ENCODE data around the gene PRR35. TPM values are rescaled to one million over a fixed set of nuclear protein-coding genes. Genes with fewer than 3 reads are reported as not detected.

Gene PRR35
- polyA plus RNA-seq, 3 donors: not detected

GRCh38 chr16:576197-576822, 16.1 kb downstream of the PRR35 start:
- Mint-ChIP-seq H3K27me3 (ENCODE audit: low read depth in 3 of 3) (peaks cover 0 to 4% (median 2%) of the 10 kb centered on the region in 3 donors), H3K27ac (peak overlapping the region in 1 of 7 donors; percentile 57), H3K4me3 (no peak overlapping the region), H3K36me3 (peaks cover 4 to 8% of the 10 kb centered on the region in 2 donors), H3K4me1 (peaks cover 7% of the 10 kb centered on the region), H3K9me3 (no peaks in the 10 kb centered on the region)
- 83% methylated on average over 12 of the region's 21 CpGs for WGBS (ENCODE audit: insufficient coverage)
- Histone ChIP-seq H3K4me3 (replicated peaks in 1 of 3; ENCODE audit: low read depth in 2 of 3, low read length in 3 of 3) (no peak overlapping the region), H3K27ac (ENCODE audit: low read depth in 1 of 2, low read length in 2 of 2) (no peak overlapping the region), H3K27me3 (ENCODE audit: control insufficient read depth in 2 of 2, insufficient read depth in 2 of 2, low read length in 2 of 2) (no peaks in the 10 kb centered on the region), H3K36me3 (replicated peaks in 1 of 2; ENCODE audit: control insufficient read depth in 1 of 2, insufficient read depth in 2 of 2, low read length in 2 of 2) (peaks cover 11 to 13% of the 10 kb centered on the region in 2 donors), H4K20me1 (ENCODE audit: insufficient read depth, low read length) (no peaks in the 10 kb centered on the region), H2AFZ (ENCODE audit: insufficient read depth, low read depth, low read length, poor library complexity, severe bottlenecking) (no peak overlapping the region), H3K9ac (ENCODE audit: insufficient read depth, low read length, poor library complexity, severe bottlenecking) (no peak overlapping the region), H3K4me1 (ENCODE audit: control insufficient read depth in 1 of 2, insufficient read depth in 2 of 2, low read length in 2 of 2) (peaks cover 0 to 2% of the 10 kb centered on the region in 2 donors), H3K9me3 (replicated peaks in 1 of 2; ENCODE audit: control insufficient read depth in 1 of 2, insufficient read depth in 1 of 2, low read length in 2 of 2) (no peaks in the 10 kb centered on the region), H3K79me2 (ENCODE audit: insufficient read depth, low read length) (peaks cover 4% of the 10 kb centered on the region), H3K4me2 (replicated peaks; ENCODE audit: extremely low read depth, low read length, poor library complexity, severe bottlenecking) (no peak overlapping the region)
- intact Hi-C loops (cut with micrococcal nuclease): loop anchor here (5.0 kb wide), 2 partner anchors 36 to 86 kb away; no protein-coding TSS in a partner anchor
- no peak for TF ChIP-seq CTCF (IDR thresholded peaks at IDR 0.05)
- no peak for DNase-seq

DNA sequence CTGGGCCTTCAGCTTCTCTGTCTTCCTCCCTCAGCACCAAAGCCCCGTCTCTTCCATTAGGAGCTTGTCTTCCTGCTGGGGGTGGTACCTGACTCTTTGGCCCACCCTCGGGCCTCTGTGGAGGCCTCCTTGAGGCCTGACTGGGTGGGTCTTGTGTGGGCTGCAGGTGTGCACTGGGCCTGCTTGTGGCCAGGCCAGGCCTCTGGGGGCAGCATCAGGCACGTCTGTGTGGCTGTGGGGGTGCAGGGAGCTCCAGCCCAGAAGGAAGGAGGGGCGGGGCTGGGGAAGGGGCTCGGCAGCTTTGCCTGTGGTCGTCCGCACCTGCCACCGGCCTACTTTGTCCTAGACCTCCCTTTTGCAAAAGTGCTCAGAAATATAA, 16.6 kb downstream of the PRR35 start:
- intact Hi-C loops (cut with micrococcal nuclease): loop anchor here (5.0 kb wide), 2 partner anchors 35 to 85 kb away; no protein-coding TSS in a partner anchor
- H3K27me3 Mint-ChIP-seq (ENCODE audit: low read depth in 3 of 3): peaks cover 0 to 2% (median 0%) of the 10 kb centered on the region in 3 donors
- no peak overlapping the region for H3K4me2 ChIP-seq (replicated peaks; ENCODE audit: extremely low read depth, low read length, poor library complexity, severe bottlenecking)

More for the DNA sequence above, 16.6 kb downstream of the PRR35 start:
- 49% methylated on average over 2 of the region's 8 CpGs for WGBS (ENCODE audit: insufficient coverage)
- H3K4me1 ChIP-seq (ENCODE audit: control insufficient read depth in 1 of 2, insufficient read depth in 2 of 2, low read length in 2 of 2): no peaks in the 10 kb centered on the region
- Mint-ChIP-seq H3K36me3 (peaks cover 3 to 8% of the 10 kb centered on the region in 2 donors), H3K9me3 (no peaks in the 10 kb centered on the region), H3K4me1 (peaks cover 2% of the 10 kb centered on the region), H3K27ac (peak overlapping the region in 1 of 7 donors; percentile 57), H3K4me3 (no peak overlapping the region)
- no peaks in the 10 kb centered on the region for H3K27me3 ChIP-seq (ENCODE audit: control insufficient read depth in 2 of 2, insufficient read depth in 2 of 2, low read length in 2 of 2)
- no peak for DNase-seq
- H3K36me3 ChIP-seq (replicated peaks in 1 of 2; ENCODE audit: control insufficient read depth in 1 of 2, insufficient read depth in 2 of 2, low read length in 2 of 2): peaks cover 11 to 13% of the 10 kb centered on the region in 2 donors
- H3K4me3 ChIP-seq (replicated peaks in 1 of 3; ENCODE audit: low read depth in 2 of 3, low read length in 3 of 3): no peak overlapping the region
- no peak overlapping the region for H2AFZ ChIP-seq (ENCODE audit: insufficient read depth, low read depth, low read length, poor library complexity, severe bottlenecking)
- H3K79me2 ChIP-seq (ENCODE audit: insufficient read depth, low read length): peaks cover 2% of the 10 kb centered on the region
- no peaks in the 10 kb centered on the region for H3K9me3 ChIP-seq (replicated peaks in 1 of 2; ENCODE audit: control insufficient read depth in 1 of 2, insufficient read depth in 1 of 2, low read length in 2 of 2)
- H3K27ac ChIP-seq (ENCODE audit: low read depth in 1 of 2, low read length in 2 of 2): no peak overlapping the region
- no peaks in the 10 kb centered on the region for H4K20me1 ChIP-seq (ENCODE audit: insufficient read depth, low read length)
- no peak for TF ChIP-seq CTCF (IDR thresholded peaks at IDR 0.05)
- H3K9ac ChIP-seq (ENCODE audit: insufficient read depth, low read length, poor library complexity, severe bottlenecking): no peak overlapping the region
